HepG2 (cell line): ENCODE measurements around the gene GASK1A. TPM values are rescaled to one million over a fixed set of nuclear protein-coding genes. Genes with fewer than 3 reads are reported as not detected.

Experiments used
- CBX2 ChIP-seq, 2 experiments: fragments of 200-600 bp in 1 of 2; sonication (generic); formaldehyde crosslinking in 1 of 2; IDR thresholded peaks; 2 replicates each; pipeline versions ENCODE4 v1.7.0 to v1.8.1; 2018 to 2022; ENCODE audit warnings: low read depth in 2 of 2, low read length in 1 of 2, mild to moderate bottlenecking in 1 of 2, missing genetic modification reagents in 1 of 2
- DR1 ChIP-seq: sonication (generic); formaldehyde crosslinking; IDR thresholded peaks from 2 replicates; pipeline ENCODE4 v1.8.0; 2021; ENCODE audit warnings: mild to moderate bottlenecking, missing genetic modification reagents, inconsistent platforms
- GATAD2A ChIP-seq: IDR thresholded peaks from 2 replicates; pipeline ENCODE4 v1.6.1; 2016
- IRF2 ChIP-seq: IDR thresholded peaks from 2 replicates; pipeline ENCODE4 v1.6.1; 2018; ENCODE audit warnings: missing genetic modification reagents, missing compliant biosample characterization
- MEIS2 ChIP-seq: sonication (generic); formaldehyde crosslinking; IDR thresholded peaks from 2 replicates; pipeline ENCODE4 v1.9.0; 2021; ENCODE audit warnings: mild to moderate bottlenecking, missing genetic modification reagents
- MIER3 ChIP-seq: IDR thresholded peaks from 2 replicates; pipeline ENCODE4 v1.6.1; 2016; ENCODE audit warnings: missing compliant biosample characterization, borderline replicate concordance
- NKX3-1 ChIP-seq: sonication (generic); formaldehyde crosslinking; IDR thresholded peaks from 2 replicates; pipeline ENCODE4 v1.5.0; 2020; ENCODE audit warnings: missing genetic modification reagents
- PCBP2 ChIP-seq: fragments of 200-400 bp; formaldehyde crosslinking; optimal IDR thresholded peaks from 2 replicates; pipeline ENCODE3; 2018; ENCODE audit warnings: low read length, low read depth; ENCODE audit not compliant: poor library complexity, severe bottlenecking
- PTBP1 ChIP-seq: fragments of 200-400 bp; formaldehyde crosslinking; IDR thresholded peaks from 2 replicates; pipeline ENCODE4 v1.6.1; 2018; ENCODE audit warnings: low read length, low read depth; ENCODE audit not compliant: poor library complexity, severe bottlenecking
- SOX5 ChIP-seq: IDR thresholded peaks from 2 replicates; pipeline ENCODE4 v1.6.1; 2016; ENCODE audit warnings: borderline replicate concordance
- SOX6 ChIP-seq, 2 experiments: fragments of 450-650 bp in 1 of 2; sonication (generic) in 1 of 2; formaldehyde crosslinking in 1 of 2; IDR thresholded peaks; 2 replicates each; pipeline versions ENCODE4 v1.4.0 to v1.6.1; 2017 to 2020; ENCODE audit warnings: antibody characterized with exemption in 1 of 2, mild to moderate bottlenecking in 1 of 2, missing genetic modification reagents in 1 of 2
- TCF7L2 ChIP-seq: IDR thresholded peaks from 2 replicates; pipeline ENCODE4 v1.6.1; 2011; ENCODE audit warnings: mild to moderate bottlenecking, low read depth, low read length, moderate library complexity
- TMF1 ChIP-seq: sonication (generic); formaldehyde crosslinking; IDR thresholded peaks from 2 replicates; pipeline ENCODE4 v1.8.1; 2022; ENCODE audit warnings: low read depth, missing genetic modification reagents
- YEATS4 ChIP-seq: sonication (generic); formaldehyde crosslinking; IDR thresholded peaks from 2 replicates; pipeline ENCODE4 v1.4.0; 2020; ENCODE audit warnings: missing genetic modification reagents, borderline replicate concordance
- ZNF549 ChIP-seq: sonication (generic); formaldehyde crosslinking; IDR thresholded peaks from 2 replicates; pipeline ENCODE4 v1.5.0; 2020; ENCODE audit warnings: missing genetic modification reagents
- ZNF678 ChIP-seq: sonication (generic); formaldehyde crosslinking; IDR thresholded peaks from 2 replicates; pipeline ENCODE4 v1.4.0; 2020; ENCODE audit warnings: mild to moderate bottlenecking, missing genetic modification reagents
- ZNF777 ChIP-seq: sonication (generic); formaldehyde crosslinking; IDR thresholded peaks from 2 replicates; pipeline ENCODE4 v1.4.0; 2020; ENCODE audit warnings: missing genetic modification reagents
- ZNF878 ChIP-seq: sonication (generic); formaldehyde crosslinking; IDR thresholded peaks from 2 replicates; pipeline ENCODE4 v1.8.1; 2023; ENCODE audit warnings: mild to moderate bottlenecking, missing genetic modification reagents, moderate library complexity
- ZSCAN21 ChIP-seq: sonication (generic); formaldehyde crosslinking; IDR thresholded peaks from 2 replicates; pipeline ENCODE4 v1.8.0; 2022; ENCODE audit warnings: mild to moderate bottlenecking, missing genetic modification reagents, moderate library complexity, borderline replicate concordance
- polyA plus RNA-seq, 8 experiments: library from polyadenylated mRNA; depleted of rRNA in 3 of 8; stranded (reverse) in 7 of 8; unstranded in 1 of 8; fragments of >200 nt; fragmentation: Illumina TruSeq in 4 of 8; extraction: Trizol in 4 of 8; gene quantifications; 2 replicates each; pipeline versions ENCODE4 v1.2.1 to v1.2.3, GENCODE V29; 2011 to 2016; ENCODE audit warnings: low read depth in 4 of 8, missing spikeins in 1 of 8, mixed read lengths in 1 of 8; ENCODE audit not compliant: insufficient read depth in 1 of 8
- total RNA-seq, 5 experiments: library from RNA; depleted of rRNA; stranded (reverse); fragments of >200 nt; fragmentation: Illumina TruSeq; extraction: Trizol; gene quantifications; 2 replicates each; pipeline ENCODE4 v1.2.3, GENCODE V29; 2016; ENCODE audit warnings: low read depth in 1 of 5
- TF ChIP-seq, protein P1 (sequence below): sonication (generic); formaldehyde crosslinking; IDR thresholded peaks from 2 replicates; pipeline ENCODE4 v1.4.0; 2020; ENCODE audit warnings: missing genetic modification reagents
- TF ChIP-seq, protein P2 (sequence below): sonication (generic); formaldehyde crosslinking; IDR thresholded peaks from 2 replicates; pipeline ENCODE4 v1.5.0; 2020; ENCODE audit warnings: mild to moderate bottlenecking, missing genetic modification reagents
- TF ChIP-seq, protein P3 (sequence below): IDR thresholded peaks from 2 replicates; pipeline ENCODE4 v1.6.1; 2012; ENCODE audit warnings: low read length, improper control_type of control experiment

GASK1A gene
- total and polyA plus RNA-seq, 2 of the 13 experiments (the other 11 are each of a cell fraction or from before 2014, with no cell fraction given) = not detected

DNA sequence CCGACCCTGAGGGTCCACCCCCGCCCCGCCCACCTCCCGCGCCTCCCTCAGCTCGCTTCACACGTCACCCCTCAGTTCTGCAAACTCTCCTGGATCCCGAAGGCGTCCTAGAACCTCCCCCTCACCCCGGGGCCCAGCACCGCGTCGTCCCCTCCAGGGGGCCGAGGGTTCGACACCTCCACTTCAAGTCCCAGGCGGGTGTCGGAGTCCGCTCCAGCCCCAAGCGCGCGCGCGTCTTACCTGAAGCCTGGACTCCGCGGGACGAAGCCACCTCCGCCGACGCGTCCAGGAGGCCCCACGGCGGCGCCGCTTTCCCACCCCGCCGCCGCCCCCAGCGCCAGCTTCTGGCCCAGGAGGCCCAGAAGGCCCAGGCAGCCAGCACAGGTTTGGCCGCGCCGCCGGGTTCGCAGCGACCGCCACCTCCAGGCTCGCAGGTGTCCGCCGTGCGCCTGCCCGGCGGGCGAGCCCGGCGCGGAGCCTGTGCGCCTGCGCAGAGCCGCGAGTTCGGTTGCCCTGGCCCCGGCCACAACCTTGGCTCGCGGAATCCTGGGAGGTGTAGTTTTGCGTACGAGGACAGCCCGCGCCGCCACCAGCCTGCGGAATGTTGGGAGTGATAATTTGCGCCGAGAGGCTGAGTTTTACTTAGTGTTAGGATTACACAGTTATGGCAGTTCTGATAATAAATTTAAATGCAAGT, 126.6 kb downstream of the GASK1A start, which contains the start of gene POMGNT2 (continued):
- TF ChIP-seq ZNF549 (CRISPR knock-in tag) (no peak), PTBP1 (no peak), MIER3 (0 out of 2 replicates have a peak, but pooled peaks have one; percentile 11), SOX6 (IDR thresholded peaks at IDR 0.05) (no peak), SOX6 (CRISPR knock-in tag; IDR thresholded peaks at IDR 0.05) (0 out of 2 replicates have a peak, but pooled peaks have one; percentile 24), DR1 (CRISPR knock-in tag) (no peak), IRF2 (CRISPR knock-in tag) (peak; percentile 73; the same call in 1 of the 2 replicates), PCBP2 (no peak), GATAD2A (no peak), TMF1 (CRISPR knock-in tag) (no peak), CBX2 (IDR thresholded peaks at IDR 0.05; ENCODE audit: low read depth, low read length) (no peak), CBX2 (CRISPR knock-in tag; IDR thresholded peaks at IDR 0.05; ENCODE audit: low read depth) (no peak), ZNF777 (CRISPR knock-in tag) (peak; percentile 97), NKX3-1 (peak; percentile 27; the same call in 1 of the 2 replicates), ZNF678 (CRISPR knock-in tag) (no peak), YEATS4 (CRISPR knock-in tag) (peak; percentile 35; the same call in 1 of the 2 replicates), TCF7L2 (no peak), MEIS2 (peak; percentile 59; the same call in 1 of the 2 replicates), ZSCAN21 (CRISPR knock-in tag) (no peak), ZNF878 (CRISPR knock-in tag) (no peak), SOX5 (CRISPR knock-in tag) (peak; percentile 17; the same call in 1 of the 2 replicates)
- TF ChIP-seq, protein P1, sequence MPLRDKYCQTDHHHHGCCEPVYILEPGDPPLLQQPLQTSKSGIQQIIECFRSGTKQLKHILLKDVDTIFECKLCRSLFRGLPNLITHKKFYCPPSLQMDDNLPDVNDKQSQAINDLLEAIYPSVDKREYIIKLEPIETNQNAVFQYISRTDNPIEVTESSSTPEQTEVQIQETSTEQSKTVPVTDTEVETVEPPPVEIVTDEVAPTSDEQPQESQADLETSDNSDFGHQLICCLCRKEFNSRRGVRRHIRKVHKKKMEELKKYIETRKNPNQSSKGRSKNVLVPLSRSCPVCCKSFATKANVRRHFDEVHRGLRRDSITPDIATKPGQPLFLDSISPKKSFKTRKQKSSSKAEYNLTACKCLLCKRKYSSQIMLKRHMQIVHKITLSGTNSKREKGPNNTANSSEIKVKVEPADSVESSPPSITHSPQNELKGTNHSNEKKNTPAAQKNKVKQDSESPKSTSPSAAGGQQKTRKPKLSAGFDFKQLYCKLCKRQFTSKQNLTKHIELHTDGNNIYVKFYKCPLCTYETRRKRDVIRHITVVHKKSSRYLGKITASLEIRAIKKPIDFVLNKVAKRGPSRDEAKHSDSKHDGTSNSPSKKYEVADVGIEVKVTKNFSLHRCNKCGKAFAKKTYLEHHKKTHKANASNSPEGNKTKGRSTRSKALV (CRISPR knock-in tag) = no peak
- TF ChIP-seq, protein P2, sequence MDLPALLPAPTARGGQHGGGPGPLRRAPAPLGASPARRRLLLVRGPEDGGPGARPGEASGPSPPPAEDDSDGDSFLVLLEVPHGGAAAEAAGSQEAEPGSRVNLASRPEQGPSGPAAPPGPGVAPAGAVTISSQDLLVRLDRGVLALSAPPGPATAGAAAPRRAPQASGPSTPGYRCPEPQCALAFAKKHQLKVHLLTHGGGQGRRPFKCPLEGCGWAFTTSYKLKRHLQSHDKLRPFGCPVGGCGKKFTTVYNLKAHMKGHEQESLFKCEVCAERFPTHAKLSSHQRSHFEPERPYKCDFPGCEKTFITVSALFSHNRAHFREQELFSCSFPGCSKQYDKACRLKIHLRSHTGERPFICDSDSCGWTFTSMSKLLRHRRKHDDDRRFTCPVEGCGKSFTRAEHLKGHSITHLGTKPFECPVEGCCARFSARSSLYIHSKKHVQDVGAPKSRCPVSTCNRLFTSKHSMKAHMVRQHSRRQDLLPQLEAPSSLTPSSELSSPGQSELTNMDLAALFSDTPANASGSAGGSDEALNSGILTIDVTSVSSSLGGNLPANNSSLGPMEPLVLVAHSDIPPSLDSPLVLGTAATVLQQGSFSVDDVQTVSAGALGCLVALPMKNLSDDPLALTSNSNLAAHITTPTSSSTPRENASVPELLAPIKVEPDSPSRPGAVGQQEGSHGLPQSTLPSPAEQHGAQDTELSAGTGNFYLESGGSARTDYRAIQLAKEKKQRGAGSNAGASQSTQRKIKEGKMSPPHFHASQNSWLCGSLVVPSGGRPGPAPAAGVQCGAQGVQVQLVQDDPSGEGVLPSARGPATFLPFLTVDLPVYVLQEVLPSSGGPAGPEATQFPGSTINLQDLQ (CRISPR knock-in tag) = no peak
- TF ChIP-seq, protein P3, sequence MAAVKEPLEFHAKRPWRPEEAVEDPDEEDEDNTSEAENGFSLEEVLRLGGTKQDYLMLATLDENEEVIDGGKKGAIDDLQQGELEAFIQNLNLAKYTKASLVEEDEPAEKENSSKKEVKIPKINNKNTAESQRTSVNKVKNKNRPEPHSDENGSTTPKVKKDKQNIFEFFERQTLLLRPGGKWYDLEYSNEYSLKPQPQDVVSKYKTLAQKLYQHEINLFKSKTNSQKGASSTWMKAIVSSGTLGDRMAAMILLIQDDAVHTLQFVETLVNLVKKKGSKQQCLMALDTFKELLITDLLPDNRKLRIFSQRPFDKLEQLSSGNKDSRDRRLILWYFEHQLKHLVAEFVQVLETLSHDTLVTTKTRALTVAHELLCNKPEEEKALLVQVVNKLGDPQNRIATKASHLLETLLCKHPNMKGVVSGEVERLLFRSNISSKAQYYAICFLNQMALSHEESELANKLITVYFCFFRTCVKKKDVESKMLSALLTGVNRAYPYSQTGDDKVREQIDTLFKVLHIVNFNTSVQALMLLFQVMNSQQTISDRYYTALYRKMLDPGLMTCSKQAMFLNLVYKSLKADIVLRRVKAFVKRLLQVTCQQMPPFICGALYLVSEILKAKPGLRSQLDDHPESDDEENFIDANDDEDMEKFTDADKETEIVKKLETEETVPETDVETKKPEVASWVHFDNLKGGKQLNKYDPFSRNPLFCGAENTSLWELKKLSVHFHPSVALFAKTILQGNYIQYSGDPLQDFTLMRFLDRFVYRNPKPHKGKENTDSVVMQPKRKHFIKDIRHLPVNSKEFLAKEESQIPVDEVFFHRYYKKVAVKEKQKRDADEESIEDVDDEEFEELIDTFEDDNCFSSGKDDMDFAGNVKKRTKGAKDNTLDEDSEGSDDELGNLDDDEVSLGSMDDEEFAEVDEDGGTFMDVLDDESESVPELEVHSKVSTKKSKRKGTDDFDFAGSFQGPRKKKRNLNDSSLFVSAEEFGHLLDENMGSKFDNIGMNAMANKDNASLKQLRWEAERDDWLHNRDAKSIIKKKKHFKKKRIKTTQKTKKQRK = no peak
